SK-N-SH treated with all-trans-retinoic acid at 6 μM for 48 hours (cell line): ENCODE measurements around the gene UBE2L3.

ENCODE experiments used
- ATAC-seq: fragments of 200-7000 bp; cut with Tn5 transposase; 3 replicates; pipeline ENCODE4 v1.9.1; 2020; ENCODE audit warnings: mild to moderate bottlenecking, moderate library complexity
- BACH2 ChIP-seq: fragments of 250-450 bp; sonication (Bioruptor Pico); IDR thresholded peaks from 2 replicates; pipeline ENCODE4 v1.9.0; 2021; ENCODE audit warnings: mild to moderate bottlenecking, borderline replicate concordance
- CSDC2 ChIP-seq: fragments of 250-450 bp; sonication (Bioruptor Pico); IDR thresholded peaks from 2 replicates; pipeline ENCODE4 v1.5.0; 2020; ENCODE audit warnings: mild to moderate bottlenecking, moderate library complexity
- CSRNP3 ChIP-seq: fragments of 250-450 bp; sonication (Bioruptor Pico); IDR thresholded peaks from 2 replicates; pipeline ENCODE4 v1.5.1; 2021; ENCODE audit warnings: mild to moderate bottlenecking, moderate library complexity
- ESRRG ChIP-seq: fragments of 250-450 bp; sonication (Bioruptor Pico); IDR thresholded peaks from 2 replicates; pipeline ENCODE4 v1.6.1; 2021; ENCODE audit warnings: mild to moderate bottlenecking
- GLIS3 ChIP-seq: fragments of 250-450 bp; sonication (Bioruptor Pico); IDR thresholded peaks from 2 replicates; pipeline ENCODE4 v1.5.0; 2020; ENCODE audit warnings: mild to moderate bottlenecking, moderate library complexity
- ISL1 ChIP-seq: fragments of 250-450 bp; sonication (Bioruptor Pico); IDR thresholded peaks from 2 replicates; pipeline ENCODE4 v2.1.2; 2022; ENCODE audit warnings: mild to moderate bottlenecking, moderate library complexity
- OSR1 ChIP-seq: fragments of 250-450 bp; sonication (Bioruptor Pico); IDR thresholded peaks from 2 replicates; pipeline ENCODE4 v1.8.0; 2022; ENCODE audit warnings: moderate library complexity, mild to moderate bottlenecking, inconsistent platforms
- POU6F1 ChIP-seq: fragments of 250-450 bp; sonication (Bioruptor Pico); IDR thresholded peaks from 2 replicates; pipeline ENCODE4 v1.8.0; 2021; ENCODE audit warnings: low read depth, mild to moderate bottlenecking, moderate library complexity, borderline replicate concordance
- PPARA ChIP-seq: fragments of 250-450 bp; sonication (Bioruptor Pico); IDR thresholded peaks from 2 replicates; pipeline ENCODE4 v1.5.0; 2020; ENCODE audit warnings: mild to moderate bottlenecking, borderline replicate concordance
- RARB ChIP-seq: fragments of 250-450 bp; sonication (Bioruptor Pico); IDR thresholded peaks from 2 replicates; pipeline ENCODE4 v1.8.0; 2021; ENCODE audit warnings: mild to moderate bottlenecking, moderate library complexity
- SNAI2 ChIP-seq: fragments of 250-450 bp; sonication (Bioruptor Pico); IDR thresholded peaks from 2 replicates; pipeline ENCODE4 v1.5.0; 2020; ENCODE audit warnings: mild to moderate bottlenecking, moderate library complexity
- TCF4 ChIP-seq: fragments of 250-450 bp; sonication (Bioruptor Pico); IDR thresholded peaks from 2 replicates; pipeline ENCODE4 v1.8.0; 2021; ENCODE audit warnings: mild to moderate bottlenecking, moderate library complexity, borderline replicate concordance
- TOX ChIP-seq: fragments of 250-450 bp; sonication (Bioruptor Pico); IDR thresholded peaks from 2 replicates; pipeline ENCODE4 v1.8.0; 2021; ENCODE audit warnings: mild to moderate bottlenecking, moderate library complexity, borderline replicate concordance
- TSHZ2 ChIP-seq: fragments of 250-450 bp; sonication (Bioruptor Pico); IDR thresholded peaks from 2 replicates; pipeline ENCODE4 v1.5.0; 2020; ENCODE audit warnings: mild to moderate bottlenecking, moderate library complexity
- ZC3H10 ChIP-seq: fragments of 250-450 bp; sonication (Bioruptor Pico); IDR thresholded peaks from 2 replicates; pipeline ENCODE4 v1.5.1; 2021; ENCODE audit warnings: mild to moderate bottlenecking, moderate library complexity
- ZFP30 ChIP-seq: fragments of 450-650 bp; formaldehyde crosslinking; IDR thresholded peaks from 2 replicates; pipeline ENCODE4 v1.5.0; 2022; ENCODE audit warnings: mild to moderate bottlenecking, moderate library complexity
- ZNF565 ChIP-seq: fragments of 450-650 bp; formaldehyde crosslinking; conservative IDR thresholded peaks from 2 replicates; pipeline ENCODE4 v1.5.0; 2020; ENCODE audit warnings: low read depth, mild to moderate bottlenecking, moderate library complexity
- ZNF70 ChIP-seq: fragments of 450-650 bp; formaldehyde crosslinking; IDR thresholded peaks from 2 replicates; pipeline ENCODE4 v1.5.0; 2020; ENCODE audit warnings: mild to moderate bottlenecking, moderate library complexity
- ZNF8 ChIP-seq: fragments of 450-650 bp; formaldehyde crosslinking; IDR thresholded peaks from 2 replicates; pipeline ENCODE4 v1.5.0; 2020; ENCODE audit warnings: mild to moderate bottlenecking, moderate library complexity

Gene UBE2L3

GRCh38 chr22:21651521-21652009, 84.1 kb downstream of the UBE2L3 start:
- peak; percentile 45 for ATAC-seq
- TF ChIP-seq RARB (CRISPR knock-in tag) = no peak
- no peak for TF ChIP-seq ESRRG (CRISPR knock-in tag)
- TF ChIP-seq ISL1 = no peak
- TF ChIP-seq TCF4 (CRISPR knock-in tag) = no peak
- TF ChIP-seq CSDC2 = no peak
- TF ChIP-seq GLIS3 (CRISPR knock-in tag) = no peak
- TF ChIP-seq TOX = no peak
- TF ChIP-seq PPARA (CRISPR knock-in tag) = no peak
- no peak for TF ChIP-seq POU6F1 (CRISPR knock-in tag)

- TF ChIP-seq POU6F1 (CRISPR knock-in tag) (no peak), ZNF565 (CRISPR knock-in tag) (no peak), ZNF8 (CRISPR knock-in tag) (no peak), GLIS3 (CRISPR knock-in tag) (no peak), CSDC2 (no peak), SNAI2 (CRISPR knock-in tag) (no peak), OSR1 (CRISPR knock-in tag) (no peak), CSRNP3 (CRISPR knock-in tag) (no peak), ISL1 (no peak), TSHZ2 (no peak), BACH2 (CRISPR knock-in tag) (no peak), PPARA (CRISPR knock-in tag) (no peak; the same call in 1 of the 2 replicates), ZFP30 (CRISPR knock-in tag) (no peak), ZC3H10 (CRISPR knock-in tag) (no peak), ZNF70 (no peak)
- TF ChIP-seq, all 23 proteins: peak for 0
- peak; percentile 98 for ATAC-seq
These were observed 84.6 kb downstream of the UBE2L3 start for GRCh38 chr22:21652010-21652546.

GRCh38 chr22:21652547-21653545, 85.3 kb downstream of the UBE2L3 start:
- TF ChIP-seq ISL1 = no peak
- TF ChIP-seq, all 23 proteins: peak for 0
- no peak for ATAC-seq

- TF ChIP-seq GLIS3 (CRISPR knock-in tag) = no peak
- ATAC-seq = 0 out of 3 replicates have a peak, but pooled peaks have one; percentile 1
These were observed 89.5 kb downstream of the UBE2L3 start for GRCh38 chr22:21657020-21657359.
